ELR (cell line): ENCODE measurements around the gene TIGD1.
A peak's percentile ranks its signal among the peaks of the same experiment; 100 is the strongest.

Experiments used
- DNase-seq: peaks from one replicate; pipeline ENCODE4 v3.0.0-alpha.2; 2015; ENCODE audit warnings: low read depth

TIGD1 gene

DNA sequence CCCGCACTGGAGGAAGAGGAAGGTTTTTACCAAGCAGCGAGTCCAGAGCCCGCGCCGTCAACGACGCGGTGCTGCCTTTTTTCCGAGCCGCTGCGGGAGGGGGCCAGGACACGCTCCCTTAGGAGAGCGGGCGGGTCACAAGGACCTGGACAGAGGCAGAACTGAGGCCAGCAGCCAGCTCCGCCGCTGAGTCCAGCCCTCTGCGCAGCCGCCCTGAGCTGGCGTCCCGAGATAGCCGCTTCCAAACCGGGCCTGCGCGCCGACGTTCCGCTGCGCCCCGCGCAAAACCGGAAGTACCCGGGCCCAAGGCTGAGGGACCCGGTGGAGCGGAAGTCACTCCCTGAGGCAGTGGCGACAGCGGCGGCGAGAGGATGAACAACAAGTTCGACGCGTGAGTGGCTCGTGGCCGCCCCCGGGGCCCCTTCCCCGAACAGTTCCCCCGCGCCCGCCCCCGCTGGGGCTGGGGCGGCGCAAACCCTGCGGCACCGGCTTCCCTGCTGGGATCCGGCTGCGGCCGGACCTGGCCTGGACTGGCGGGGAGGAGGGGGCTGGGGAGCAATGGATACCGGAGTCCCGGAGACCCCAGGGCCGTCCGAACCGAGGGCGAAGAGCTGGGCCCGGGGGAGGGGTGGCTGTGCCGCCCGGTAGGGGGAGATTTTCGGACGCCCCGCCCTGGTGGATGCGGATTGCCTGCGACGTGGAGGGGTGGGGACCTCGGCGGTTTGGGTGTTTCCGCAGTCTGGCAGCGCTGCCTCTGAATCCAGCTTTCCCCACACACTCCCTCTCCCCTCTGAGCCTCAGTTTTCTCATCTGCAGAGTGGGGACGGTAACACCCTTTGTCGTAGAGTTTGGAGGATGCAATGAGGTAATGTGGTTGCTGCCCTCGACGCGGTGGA lies at the start of gene TIGD1, which contains the start of gene EIF4E2:
Gene TIGD1 (minus strand): TSS at position 204 of the 896 bp plus-strand sequence. CDS start 675 bp downstream, outside the sequence.
Gene EIF4E2 (plus strand): TSS at position 336 of the 896 bp plus-strand sequence. CDS start 36 bp downstream, at position 372.
- peak; percentile 95 for DNase-seq

DNA sequence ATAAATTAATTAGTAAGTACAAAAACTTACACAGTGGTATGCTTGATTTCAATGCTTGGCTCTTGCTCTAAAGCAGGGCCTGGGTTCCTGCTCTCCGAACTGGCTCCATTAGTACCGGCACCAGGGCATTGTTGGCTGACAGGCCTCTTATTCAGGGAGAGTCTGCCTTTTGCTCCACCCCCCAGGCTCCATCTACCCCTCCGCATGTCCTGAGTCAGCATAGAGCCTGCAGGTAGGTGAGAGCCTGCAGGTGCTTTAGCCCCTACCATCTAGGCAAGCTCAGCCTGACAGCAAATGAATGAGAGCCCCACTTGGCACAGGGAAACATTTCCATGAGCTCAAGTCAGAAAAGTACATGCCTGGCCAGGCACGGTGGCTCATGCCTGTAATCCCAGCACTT lies 47.9 kb upstream of the TIGD1 start:
- no peak for DNase-seq

DNA sequence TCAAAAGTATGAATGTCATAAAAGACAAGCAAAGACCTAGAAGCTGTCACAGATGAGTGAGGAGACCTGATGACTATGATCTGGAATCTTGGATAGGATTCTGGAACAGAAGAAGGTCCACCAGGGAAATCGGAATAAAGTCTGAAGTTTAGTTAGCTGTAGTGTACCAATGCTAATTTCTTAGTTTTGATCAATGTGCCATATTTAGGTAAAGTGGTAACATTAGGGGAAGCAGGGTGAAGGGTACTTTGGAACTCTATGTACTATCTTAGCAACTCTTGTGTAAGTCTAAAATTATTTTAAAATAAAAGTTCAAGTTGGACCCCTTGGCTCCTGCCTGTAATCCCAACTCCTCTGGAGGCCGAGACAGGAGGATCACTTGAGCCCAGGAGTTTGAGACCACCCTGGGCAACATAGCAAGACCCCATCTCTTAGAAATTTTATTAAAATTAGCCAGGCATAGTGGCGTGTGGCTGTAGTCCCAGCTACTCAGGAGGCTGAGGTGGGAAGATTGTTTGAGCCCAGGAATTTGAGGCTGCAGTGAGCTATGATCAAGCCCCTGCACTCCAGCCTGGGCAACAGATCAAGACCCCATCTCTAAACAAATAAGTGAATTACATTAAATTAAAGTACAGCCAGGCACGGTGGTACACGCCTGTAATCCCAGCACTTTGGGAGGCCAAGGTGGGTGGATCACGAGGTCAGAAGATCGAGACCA lies 47.2 kb upstream of the TIGD1 start:
- DNase-seq, result no peak

DNA sequence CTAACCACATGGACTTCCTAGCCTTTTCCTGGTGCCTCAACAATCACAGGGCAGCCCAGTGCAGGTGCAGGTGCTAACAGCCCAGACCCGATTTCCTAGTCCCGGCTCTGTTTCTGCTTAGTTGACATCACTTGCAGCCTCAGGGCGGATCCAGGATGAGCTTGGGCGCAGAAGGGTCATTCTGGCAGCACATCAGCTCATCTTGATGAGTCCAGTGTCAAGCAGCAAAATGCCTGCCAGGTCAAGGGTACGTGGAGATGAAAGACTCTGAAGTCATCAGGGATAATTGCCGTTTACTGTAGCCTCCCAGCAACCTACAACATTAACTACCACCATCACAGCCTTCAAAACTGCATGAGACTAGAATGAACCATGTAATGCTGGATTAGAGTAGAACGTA lies 43.6 kb upstream of the TIGD1 start:
- no peak for DNase-seq

DNA sequence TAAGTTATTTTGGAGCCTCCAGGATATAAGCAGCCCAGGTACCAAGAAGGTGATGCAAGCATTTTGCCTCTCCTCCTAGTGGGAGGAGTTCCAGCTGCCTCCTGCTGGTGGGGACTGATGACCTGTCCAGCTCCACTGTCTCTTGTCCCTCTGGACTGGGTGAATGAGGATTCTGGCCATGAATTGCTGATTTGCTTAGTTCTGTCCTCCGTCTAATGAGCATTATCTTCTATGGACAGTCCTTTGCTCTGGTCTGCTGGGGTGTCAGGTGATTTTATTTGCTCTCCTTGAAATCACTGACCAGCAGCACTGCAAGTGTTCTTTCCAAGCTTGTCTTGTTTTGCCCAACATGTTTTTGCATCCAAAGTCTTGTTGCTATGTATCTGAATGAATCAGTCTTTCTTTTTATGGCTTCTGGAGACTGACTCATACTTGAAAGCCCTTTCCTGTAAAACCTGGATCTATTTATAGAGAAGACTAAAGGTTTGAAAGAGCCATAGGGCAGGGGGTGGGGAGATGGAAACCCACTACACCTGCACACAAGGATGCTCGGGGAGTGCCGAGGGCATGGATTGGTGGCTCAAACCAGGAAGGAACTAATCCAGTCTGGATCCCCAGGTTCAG lies 42.5 kb upstream of the TIGD1 start:
- peak; percentile 86 for DNase-seq

DNA sequence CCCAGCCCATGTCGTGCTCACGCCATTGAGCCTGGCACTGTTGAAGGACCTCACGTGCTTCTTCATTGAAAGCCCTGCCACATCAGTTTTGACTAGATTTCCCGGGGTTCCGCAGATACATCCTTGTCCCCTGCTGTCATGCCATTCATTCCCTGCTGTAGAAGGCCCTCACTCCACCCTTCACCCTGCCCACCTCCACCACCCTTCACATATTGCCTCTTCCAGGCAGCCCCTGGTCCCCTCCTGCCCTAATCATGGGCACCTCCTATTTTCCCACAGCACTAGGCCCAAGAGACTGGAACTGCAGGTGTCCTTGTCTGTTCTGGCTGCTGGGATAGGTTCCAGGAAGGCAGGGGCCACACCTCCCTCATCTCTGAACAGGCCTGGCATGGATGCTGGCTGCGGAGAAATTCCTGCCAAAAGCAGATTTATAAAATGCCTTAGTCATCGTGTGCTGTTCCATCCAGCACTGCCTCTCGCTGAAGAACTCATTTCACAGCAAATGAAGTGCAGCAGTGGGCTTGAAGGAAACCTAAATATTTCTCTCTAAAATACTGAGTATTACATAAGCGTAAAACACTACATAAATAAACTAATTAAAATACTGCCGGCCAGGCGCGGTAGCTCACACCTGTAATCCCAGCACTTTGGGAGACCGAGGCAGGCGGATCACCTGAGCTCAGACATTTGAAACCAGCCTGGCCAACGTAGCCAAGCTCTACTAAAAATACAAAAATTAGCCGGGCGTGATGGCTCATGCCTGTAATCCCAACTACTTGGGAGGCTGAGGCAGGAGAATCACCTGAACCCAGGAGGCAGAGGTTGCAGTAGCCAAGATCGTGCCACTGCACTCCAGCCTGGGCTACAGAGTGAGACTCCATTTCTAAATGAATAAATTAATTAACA lies 38.6 kb upstream of the TIGD1 start:
- DNase-seq, result peak; percentile 61

DNA sequence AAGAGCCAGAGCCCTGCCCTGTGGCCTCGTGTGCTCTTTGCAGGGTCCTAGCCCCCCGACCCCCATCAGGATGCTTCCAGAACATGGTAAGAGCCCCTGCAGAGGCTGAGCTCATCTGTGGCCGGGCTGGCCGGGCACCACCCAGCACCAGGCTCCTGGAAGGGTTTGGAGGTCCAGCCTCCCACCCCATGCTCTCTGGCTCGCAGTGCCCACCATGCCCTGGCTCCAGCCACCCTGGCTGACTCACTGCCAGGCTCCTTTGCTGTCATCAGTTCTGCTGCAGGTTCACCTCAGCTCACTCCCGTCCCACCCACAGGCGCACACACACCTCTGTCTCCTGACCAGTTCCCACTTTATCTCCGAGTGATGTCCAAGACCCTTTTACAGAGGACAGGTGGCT lies 37.7 kb upstream of the TIGD1 start:
- DNase-seq, result no peak

DNA sequence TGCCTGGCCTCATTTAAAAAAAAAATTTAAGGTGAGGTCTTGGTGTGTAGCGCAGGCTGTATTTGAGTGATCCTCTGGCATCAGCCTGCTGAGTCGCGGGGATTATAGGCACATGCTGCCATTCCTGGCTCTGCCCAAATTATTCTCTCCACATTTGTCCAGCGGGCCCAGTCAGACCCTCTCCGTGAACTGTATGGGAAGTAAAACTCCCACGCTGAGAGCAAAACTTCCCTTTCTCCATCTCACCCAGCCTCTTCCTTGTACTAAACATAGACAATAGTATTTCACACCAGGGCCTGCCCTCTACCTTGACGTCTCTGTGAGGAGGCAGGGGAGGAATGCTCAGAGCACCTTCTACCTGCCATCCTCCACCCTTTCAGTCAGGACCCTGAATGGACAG lies 37.2 kb upstream of the TIGD1 start:
- no peak for DNase-seq

DNA sequence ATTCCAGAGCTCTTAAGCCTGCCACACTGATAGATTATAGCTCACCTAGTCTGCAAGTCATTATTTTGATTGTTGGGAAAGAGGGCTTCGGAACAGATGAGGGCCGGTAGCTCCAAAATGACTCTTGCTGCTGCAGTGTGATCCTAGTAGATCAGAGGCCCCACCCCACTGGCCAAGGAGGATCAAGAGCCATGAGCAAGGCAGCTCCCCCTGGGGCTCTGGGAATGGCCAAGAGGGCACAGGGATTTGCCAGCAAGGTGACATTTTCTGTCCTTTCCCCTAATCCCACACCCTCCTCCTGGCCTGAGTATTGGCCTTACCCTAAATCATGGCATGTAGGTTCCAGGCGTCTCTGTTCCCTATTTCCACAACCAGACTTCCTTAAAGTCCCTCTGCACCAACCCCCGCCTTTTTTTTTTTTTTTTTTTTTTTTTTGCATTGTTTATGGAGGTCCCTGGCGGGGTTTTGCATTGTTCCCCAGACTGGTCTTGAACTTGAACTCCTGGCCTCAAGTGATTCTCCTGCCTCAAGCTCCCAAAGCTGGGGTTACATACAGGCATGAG lies 36.7 kb upstream of the TIGD1 start:
- DNase-seq, result no peak

DNA sequence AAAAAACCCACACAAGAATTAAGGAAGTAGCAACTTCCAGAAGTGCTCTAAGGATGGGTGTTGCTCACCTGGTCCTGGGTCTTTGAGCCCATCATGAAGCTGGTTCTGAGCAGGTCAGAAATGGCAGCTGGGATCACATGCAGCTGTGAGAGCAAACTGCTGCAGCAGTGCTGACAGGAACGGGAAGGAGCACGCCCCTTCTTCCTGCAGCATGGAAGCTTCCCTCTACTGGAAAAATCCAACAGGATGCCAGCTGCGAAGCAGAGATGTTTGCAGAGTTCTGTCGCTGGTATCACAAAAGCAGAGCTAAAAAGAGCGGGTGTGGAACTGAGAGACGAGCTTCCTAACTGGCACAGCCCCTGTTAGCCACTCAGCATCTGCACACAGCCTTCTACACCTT lies 33.9 kb upstream of the TIGD1 start:
- no peak for DNase-seq

DNA sequence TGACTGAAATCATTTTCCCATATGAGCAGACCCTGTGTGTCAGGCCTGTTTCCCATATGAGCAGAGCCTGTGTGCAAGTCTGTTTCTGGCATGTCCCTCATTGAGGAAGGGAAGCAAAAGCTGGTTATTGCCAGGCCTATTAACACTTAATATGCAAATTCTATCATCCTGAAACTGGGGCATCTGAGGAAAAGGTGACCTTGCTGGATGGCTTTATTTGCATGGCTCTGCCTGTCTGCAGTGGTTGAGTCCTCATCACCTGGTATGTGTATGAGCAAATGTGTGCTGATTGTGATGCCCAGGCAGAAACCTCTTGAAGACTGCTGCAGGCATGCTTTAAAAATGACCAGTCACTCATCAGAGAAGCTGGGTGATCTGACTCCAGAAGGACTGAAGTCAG lies 31.4 kb upstream of the TIGD1 start:
- no peak for DNase-seq

DNA sequence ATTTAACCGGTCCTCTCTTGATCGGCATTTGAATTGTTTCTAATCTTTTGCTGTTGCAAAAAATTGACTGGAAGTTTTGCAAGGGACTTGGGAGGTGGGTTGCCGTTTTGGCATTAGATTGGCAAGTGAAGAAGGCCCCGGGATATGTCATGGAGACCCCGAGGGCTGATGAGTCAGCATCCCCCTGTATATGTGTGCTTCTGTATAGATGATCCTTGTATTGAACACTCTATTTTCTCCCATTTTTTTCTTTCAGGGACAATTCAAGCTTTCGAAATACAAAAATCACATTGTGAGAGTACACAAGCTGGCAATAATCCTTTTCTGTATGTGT lies 30.3 kb upstream of the TIGD1 start:
- no peak for DNase-seq

DNA sequence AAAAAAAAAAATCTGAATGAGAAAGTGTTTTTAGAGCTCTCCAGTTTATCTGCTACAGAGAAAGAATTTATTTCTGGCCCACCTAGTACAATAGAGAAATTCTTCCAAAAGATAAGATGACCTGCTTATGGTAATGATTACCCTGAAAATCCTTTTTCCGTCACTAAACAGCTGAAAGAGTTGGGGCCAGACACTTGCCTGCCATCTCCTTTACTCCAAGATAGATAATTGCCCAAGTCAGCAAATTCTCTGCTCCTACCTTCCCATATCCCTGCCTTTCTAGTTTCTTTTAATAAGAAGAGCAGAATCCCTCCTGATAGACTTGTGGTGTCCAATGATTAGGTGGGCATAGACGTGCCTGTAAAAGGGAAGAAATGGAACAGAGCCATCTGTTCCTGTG lies 28.3 kb upstream of the TIGD1 start:
- DNase-seq, result no peak

DNA sequence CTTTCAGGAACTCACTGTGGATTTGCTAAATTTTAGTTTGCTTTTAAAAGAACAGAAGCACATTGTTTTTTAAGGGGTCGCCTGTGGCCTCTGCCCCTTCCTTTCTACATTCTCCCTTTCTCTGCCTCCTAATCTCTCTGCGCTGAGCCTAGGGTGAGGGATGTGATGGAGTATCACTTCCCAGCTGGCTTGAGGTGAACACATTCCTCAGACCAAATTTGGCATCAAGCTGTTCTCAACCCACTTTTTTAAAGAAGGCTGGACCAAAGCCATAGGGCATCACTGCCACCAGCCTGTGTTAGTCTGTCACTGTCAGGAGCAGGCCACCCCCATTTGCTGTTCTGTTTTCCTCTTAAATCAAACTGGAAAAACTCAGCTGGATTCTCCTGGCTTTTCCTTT lies 27.5 kb upstream of the TIGD1 start:
- DNase-seq, result no peak

DNA sequence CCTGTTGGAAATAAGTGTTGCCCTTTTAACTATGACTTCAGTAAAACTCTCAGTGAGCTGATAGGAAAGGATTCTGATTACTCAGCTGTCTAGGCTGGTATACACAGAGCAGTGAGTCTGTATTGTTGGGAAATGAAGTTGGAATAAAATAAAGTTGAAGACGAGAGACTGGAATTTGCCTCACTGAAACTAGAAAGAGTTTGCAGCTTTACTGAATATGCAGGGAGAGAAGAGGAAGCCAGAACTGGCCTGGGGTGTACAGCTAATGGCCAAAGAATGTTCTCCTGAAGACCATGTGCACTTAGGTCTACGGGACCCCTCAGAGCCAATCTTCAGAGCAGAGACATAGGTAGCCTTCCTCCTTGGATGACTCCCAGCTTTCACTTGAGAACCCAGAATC lies 26.6 kb upstream of the TIGD1 start:
- DNase-seq, result peak; percentile 70

DNA sequence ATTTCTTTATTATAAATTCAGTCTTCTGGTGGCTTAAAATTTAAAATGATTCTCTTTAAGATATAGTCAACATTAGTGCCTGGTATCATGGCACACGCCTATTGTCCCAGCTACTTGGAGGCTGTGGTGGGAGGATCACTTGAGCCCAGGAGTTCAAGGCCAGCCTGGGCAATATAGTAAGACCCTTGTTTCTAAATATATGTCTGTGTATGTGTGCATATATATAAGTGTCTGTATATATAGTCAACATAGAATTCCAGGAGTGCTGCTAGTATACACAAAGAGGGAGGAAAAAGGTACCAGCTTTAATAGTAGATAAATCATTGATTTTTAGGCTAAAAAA lies 25.0 kb upstream of the TIGD1 start:
- DNase-seq, result no peak

DNA sequence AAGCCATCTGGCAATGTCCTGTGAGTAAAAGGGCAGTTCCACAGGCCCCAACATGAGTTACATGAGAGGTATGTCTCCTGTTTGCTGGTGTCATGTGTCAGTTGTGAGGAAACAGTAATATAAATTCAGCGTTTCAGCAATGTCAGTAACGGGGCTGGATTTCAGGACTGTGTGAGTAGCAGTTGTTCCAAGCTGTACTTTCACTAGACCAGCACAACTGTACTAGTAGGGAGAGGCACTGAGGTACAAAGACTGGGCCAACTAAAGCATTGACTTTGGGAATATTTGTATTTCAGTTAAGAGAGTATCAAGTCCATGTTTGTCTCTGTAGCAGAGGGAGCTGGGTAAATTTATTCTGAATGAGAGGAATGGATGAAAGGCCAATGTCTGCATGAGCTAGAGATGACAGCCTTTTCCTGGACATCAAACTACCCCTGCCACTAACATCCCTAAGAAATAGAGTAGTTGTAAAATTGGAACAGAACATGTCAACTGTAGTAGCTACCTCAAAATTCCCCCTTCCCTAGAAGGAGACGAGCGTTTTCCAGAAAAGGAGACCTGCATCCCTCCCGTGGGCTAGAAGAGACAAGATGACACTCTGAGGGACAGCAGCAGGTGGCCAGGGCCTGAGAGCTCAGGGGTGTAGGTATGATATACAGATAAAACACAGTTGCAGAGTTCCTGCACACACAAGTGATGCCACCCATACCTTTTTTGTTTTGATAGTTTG lies 24.5 kb upstream of the TIGD1 start:
- DNase-seq, result peak; percentile 53

DNA sequence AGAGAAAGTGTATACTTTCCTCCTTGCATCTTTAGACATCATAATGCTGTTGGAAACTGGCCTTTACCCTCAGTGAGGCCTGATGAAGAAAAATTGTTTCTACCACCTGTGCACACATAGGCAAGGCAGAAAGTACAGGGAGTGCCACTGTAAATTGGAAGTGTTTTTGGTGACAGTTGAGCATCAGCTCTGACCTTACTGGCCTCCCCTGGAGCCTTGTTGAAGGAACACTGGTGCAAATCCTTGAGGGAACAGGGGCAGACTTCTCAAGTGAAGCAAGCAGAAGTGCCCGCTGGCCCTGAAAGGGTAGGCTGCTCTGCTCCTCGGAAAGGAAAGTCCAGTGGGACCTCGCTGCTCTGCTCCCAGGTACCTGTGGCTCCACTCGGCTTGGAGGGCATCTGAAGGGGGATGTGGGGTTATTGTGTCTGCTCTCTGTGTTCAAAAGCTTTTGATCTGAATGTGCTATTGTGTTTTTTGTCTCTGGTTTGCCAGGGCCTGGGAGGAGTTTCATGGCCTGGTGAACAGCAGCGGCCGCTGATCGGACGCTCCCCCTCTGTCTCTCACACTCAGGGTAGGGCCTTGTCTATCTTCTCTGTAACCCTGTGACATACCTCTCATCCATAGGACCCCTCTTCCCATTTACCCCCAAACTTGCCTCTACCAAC lies 23.5 kb upstream of the TIGD1 start:
- DNase-seq, result no peak

DNA sequence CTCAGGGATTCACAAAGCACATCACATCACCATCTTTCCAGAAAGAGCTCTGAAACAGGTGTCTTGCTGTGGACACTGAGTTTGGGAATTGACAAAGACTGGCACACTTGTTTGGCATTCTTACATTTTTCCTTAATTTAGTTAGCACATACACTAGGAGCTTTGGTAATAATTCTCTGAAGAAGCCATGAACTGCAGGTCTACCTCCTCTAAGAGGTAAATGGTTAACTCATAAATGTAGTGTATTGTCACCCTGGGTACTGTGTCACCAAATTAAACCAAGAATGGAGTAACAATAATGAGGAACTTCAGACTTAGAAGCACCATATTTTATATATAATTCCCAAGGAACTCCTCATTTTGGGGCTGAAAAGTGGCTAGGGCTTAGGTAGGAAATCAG lies 22.7 kb upstream of the TIGD1 start:
- DNase-seq, result no peak

DNA sequence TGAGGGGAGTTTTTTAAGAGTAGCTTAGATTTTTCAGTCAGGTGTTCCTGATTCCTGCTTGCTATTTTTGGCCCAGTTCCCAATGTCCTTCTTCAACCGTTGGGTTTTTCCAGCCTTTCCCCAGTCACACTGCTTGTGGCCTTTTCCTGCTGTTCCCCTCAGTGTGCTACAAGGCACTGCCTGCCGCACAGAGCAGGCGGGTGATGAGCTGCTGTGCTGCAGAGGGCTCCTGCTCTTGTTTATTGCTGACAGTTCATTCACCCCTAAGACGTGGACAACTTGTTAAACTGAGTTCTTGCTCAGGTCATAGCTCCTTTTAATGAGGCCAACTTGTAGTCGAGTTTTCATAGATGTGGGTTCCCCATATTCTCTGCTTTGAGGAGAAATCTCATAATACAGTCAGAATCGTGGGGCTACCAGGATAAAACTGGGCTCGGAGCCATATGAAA lies 20.7 kb upstream of the TIGD1 start:
- DNase-seq, result no peak
